Cortex of kidney (tissue), 1 donor: ENCODE measurements around the gene MAD1L1.

Experiments used
- DNase-seq: peaks from one replicate; lab custom pipeline; 2025; lab: John Stamatoyannopoulos, UW

MAD1L1 gene

GRCh38 chr7:2104107-2104710 is 128.5 kb downstream of the MAD1L1 start:
- no peak for DNase-seq

- DNase-seq = no peak
These were observed 129.5 kb downstream of the MAD1L1 start for GRCh38 chr7:2103071-2103898.

GRCh38 chr7:2102375-2102723 is 130.4 kb downstream of the MAD1L1 start:
- DNase-seq = no peak

GRCh38 chr7:2101630-2102374 is 130.9 kb downstream of the MAD1L1 start:
- no peak for DNase-seq

GRCh38 chr7:2100278-2101208 is 132.2 kb downstream of the MAD1L1 start:
- no peak for DNase-seq

- no peak for DNase-seq
These were observed 133.4 kb downstream of the MAD1L1 start for GRCh38 chr7:2099048-2099957.

- no peak for DNase-seq
These were observed 134.2 kb downstream of the MAD1L1 start for GRCh38 chr7:2098496-2098895.

- no peak for DNase-seq
These were observed 134.7 kb downstream of the MAD1L1 start for GRCh38 chr7:2098056-2098455.

GRCh38 chr7:2097492-2097891 is 135.3 kb downstream of the MAD1L1 start:
- DNase-seq = no peak

GRCh38 chr7:2096692-2097387 is 135.9 kb downstream of the MAD1L1 start:
- DNase-seq = no peak

GRCh38 chr7:2095436-2095835 is 137.3 kb downstream of the MAD1L1 start:
- DNase-seq = no peak

GRCh38 chr7:2094454-2095045 is 138.2 kb downstream of the MAD1L1 start:
- DNase-seq = no peak

- DNase-seq = no peak
These were observed 138.9 kb downstream of the MAD1L1 start for GRCh38 chr7:2093843-2094220.

- DNase-seq = no peak
These were observed 139.4 kb downstream of the MAD1L1 start for GRCh38 chr7:2093215-2093842.

- no peak for DNase-seq
These were observed 140.5 kb downstream of the MAD1L1 start for GRCh38 chr7:2092279-2092678.

GRCh38 chr7:2090526-2091520 is 141.9 kb downstream of the MAD1L1 start:
- no peak for DNase-seq

- no peak for DNase-seq
These were observed 143.9 kb downstream of the MAD1L1 start for GRCh38 chr7:2088801-2089200.

- no peak for DNase-seq
These were observed 145.0 kb downstream of the MAD1L1 start for GRCh38 chr7:2087744-2088143.
